IMR-90 (cell line): ENCODE data around the gene TACC3. TPM values are rescaled to one million over a fixed set of nuclear protein-coding genes. Genes with fewer than 3 reads are reported as not detected.

ENCODE experiments used
- ATAC-seq: fragments of 200-7000 bp; cut with Tn5 transposase; 2 replicates; pipeline ENCODE4 v1.9.1; 2020; ENCODE audit warnings: low read depth, mild to moderate bottlenecking, moderate library complexity
- BruUV-seq: library from RNA; stranded (reverse); fragments of 400-500 nt; replicated peaks from 2 replicates; lab custom pipeline; 2021; lab: Mats Ljungman, UMichigan
- CTCF ChIA-PET: fragments of 300-600 bp; formaldehyde crosslinking; extraction: SDS; loops from one replicate; lab custom pipeline; 2021; ENCODE audit warnings: antibody characterized with exemption; lab: Yijun Ruan, JAX
- POLR2A ChIA-PET: fragments of 300-600 bp; sonication (Branson Sonifier 250); formaldehyde crosslinking; loops from one replicate; lab custom pipeline; 2022; ENCODE audit warnings: antibody characterized with exemption; ENCODE audit not compliant: unreplicated experiment; lab: Charles Lee
- DNase-seq: peaks from one replicate; pipeline ENCODE4 v3.0.0; 2013
- H2AFZ ChIP-seq: replicated peaks from 2 replicates; pipeline ENCODE3; 2013; ENCODE audit warnings: low read length, mild to moderate bottlenecking; ENCODE audit not compliant: poor library complexity
- H2AK5ac ChIP-seq: 2 replicates; pipeline ENCODE4 v1.6.1; 2013; ENCODE audit warnings: low read depth, low read length, inconsistent platforms
- H2AK9ac ChIP-seq: replicated peaks from 2 replicates; pipeline ENCODE3; 2013; ENCODE audit warnings: mild to moderate bottlenecking, low read depth, low read length, moderate library complexity; ENCODE audit not compliant: poor library complexity
- H2BK120ac ChIP-seq: 2 replicates; pipeline ENCODE4 v1.6.1; 2013; ENCODE audit warnings: low read depth, low read length, inconsistent platforms
- H2BK15ac ChIP-seq: 3 replicates; pipeline ENCODE4 v1.6.1; 2013; ENCODE audit warnings: low read depth, low read length, inconsistent platforms
- H2BK20ac ChIP-seq: 2 replicates; pipeline ENCODE4 v1.6.1; 2013; ENCODE audit warnings: low read depth, mild to moderate bottlenecking, inconsistent platforms, low read length, moderate library complexity
- H2BK5ac ChIP-seq: 2 replicates; pipeline ENCODE4 v1.6.1; 2013; ENCODE audit warnings: mild to moderate bottlenecking, low read depth, low read length, inconsistent platforms; ENCODE audit not compliant: poor library complexity, severe bottlenecking
- H3K14ac ChIP-seq: replicated peaks from 2 replicates; pipeline ENCODE4 v1.6.1; 2013; ENCODE audit warnings: low read depth, low read length, inconsistent platforms
- H3K18ac ChIP-seq: 2 replicates; pipeline ENCODE4 v1.6.1; 2013; ENCODE audit warnings: low read depth, low read length, control low read depth
- H3K23ac ChIP-seq: 2 replicates; pipeline ENCODE4 v1.6.1; 2013; ENCODE audit warnings: low read depth, low read length, inconsistent platforms
- H3K27ac ChIP-seq: 2 replicates; pipeline ENCODE4 v1.5.1; 2013; ENCODE audit warnings: mild to moderate bottlenecking, control low read depth, low read length; ENCODE audit not compliant: insufficient read depth
- H3K27me3 ChIP-seq: 2 replicates; pipeline ENCODE4 v1.6.1; 2013; ENCODE audit warnings: low read length; ENCODE audit not compliant: control insufficient read depth, insufficient read depth
- H3K36me3 ChIP-seq: 2 replicates; pipeline ENCODE4 v1.6.1; 2013; ENCODE audit warnings: low read length, mixed read lengths; ENCODE audit not compliant: control insufficient read depth, insufficient read depth
- H3K4ac ChIP-seq: 2 replicates; pipeline ENCODE4 v1.6.1; 2013; ENCODE audit warnings: low read depth, low read length, inconsistent platforms
- H3K4me1 ChIP-seq: 2 replicates; pipeline ENCODE4 v1.6.1; 2013; ENCODE audit warnings: low read length, mixed read lengths; ENCODE audit not compliant: control insufficient read depth, insufficient read depth
- H3K4me2 ChIP-seq: 2 replicates; pipeline ENCODE4 v1.6.1; 2013; ENCODE audit warnings: low read depth, mild to moderate bottlenecking, control low read depth, low read length, moderate library complexity
- H3K4me3 ChIP-seq: 2 replicates; pipeline ENCODE4 v1.5.1; 2013; ENCODE audit warnings: low read depth, mild to moderate bottlenecking, control low read depth, low read length, moderate library complexity; ENCODE audit not compliant: insufficient read depth
- H3K56ac ChIP-seq: 2 replicates; pipeline ENCODE4 v1.6.1; 2013; ENCODE audit warnings: low read length, inconsistent platforms; ENCODE audit not compliant: insufficient read depth; ENCODE audit errors: extremely low read depth
- H3K79me1 ChIP-seq, 2 experiments: 2 replicates each; pipeline ENCODE4 v1.6.1; 2013; ENCODE audit warnings: low read length in 2 of 2, inconsistent platforms in 1 of 2, low read depth in 1 of 2
- H3K9ac ChIP-seq: 2 replicates; pipeline ENCODE4 v1.6.1; 2013; ENCODE audit warnings: low read depth, low read length, control low read depth
- H3K9me1 ChIP-seq: 2 replicates; pipeline ENCODE4 v1.6.1; 2013; ENCODE audit warnings: low read length, inconsistent platforms; ENCODE audit not compliant: insufficient read depth
- H3K9me3 ChIP-seq: 2 replicates; pipeline ENCODE4 v1.6.1; 2013; ENCODE audit warnings: low read length; ENCODE audit not compliant: control insufficient read depth, insufficient read depth
- H4K20me1 ChIP-seq: 2 replicates; pipeline ENCODE4 v1.6.1; 2013; ENCODE audit warnings: low read length, inconsistent platforms; ENCODE audit not compliant: insufficient read depth
- H4K5ac ChIP-seq: 2 replicates; pipeline ENCODE4 v1.6.1; 2013; ENCODE audit warnings: mild to moderate bottlenecking, low read depth, low read length, control low read depth
- H4K8ac ChIP-seq, 2 experiments: 2 replicates each; pipeline ENCODE4 v1.6.1; 2013; ENCODE audit warnings: low read depth in 2 of 2, low read length in 2 of 2, control low read depth in 1 of 2, inconsistent platforms in 1 of 2
- H4K91ac ChIP-seq: 2 replicates; pipeline ENCODE4 v1.6.1; 2013; ENCODE audit warnings: low read depth, low read length, inconsistent platforms; ENCODE audit not compliant: insufficient read depth
- WGBS, 2 experiments: methylation state at CpG; one replicate each; pipeline versions ENCODE4 v1.1.5 to v1.1.7; 2013; ENCODE audit warnings: missing lambda C conversion rate in 2 of 2; ENCODE audit not compliant: insufficient read length in 1 of 2; ENCODE audit errors: extremely low coverage in 2 of 2; 5-methylcytosine and 5-hydroxymethylcytosine counted together
- dilution Hi-C: fragments of 300-500 bp; cut with HindIII; formaldehyde crosslinking; loops from one replicate; pipeline ENCODE4 v1.14.3; 2018; ENCODE audit warnings: low sequenced_read_pairs; ENCODE audit not compliant: unreplicated experiment
- in situ Hi-C: fragments of 300-500 bp; cut with MboI; formaldehyde crosslinking; loops from 3 replicates; pipeline ENCODE4 v1.14.3; 2019; ENCODE audit warnings: low sequenced_read_pairs, inconsistent platforms, mixed read lengths
- intact Hi-C: fragments of 100-400 bp; cut with micrococcal nuclease; formaldehyde crosslinking; loops from 2 replicates; pipeline ENCODE4 v1.10.0; 2022
- polyA plus RNA-seq, 3 experiments: library from polyadenylated mRNA; depleted of rRNA; stranded (reverse); fragments of >200 nt; gene quantifications; 2 replicates each; pipeline ENCODE4 v1.2.3, GENCODE V29; 2012; ENCODE audit warnings: low replicate concordance in 1 of 3
- total RNA-seq: library from RNA; depleted of rRNA; stranded (reverse); fragments of >200 nt; gene quantifications from 2 replicates; pipeline ENCODE4 v1.2.3, GENCODE V29; 2012
- TF ChIP-seq, protein P1 (sequence below): fragments of 150-350 bp; IDR thresholded peaks from 2 replicates; pipeline ENCODE4 v1.6.1; 2017; ENCODE audit warnings: mild to moderate bottlenecking, antibody characterized with exemption, low read length, low read depth

TACC3 gene
- total and polyA plus RNA-seq, 2 of the 4 experiments (the other 2 are of a cell fraction) = 15.1 to 49.7 TPM

DNA sequence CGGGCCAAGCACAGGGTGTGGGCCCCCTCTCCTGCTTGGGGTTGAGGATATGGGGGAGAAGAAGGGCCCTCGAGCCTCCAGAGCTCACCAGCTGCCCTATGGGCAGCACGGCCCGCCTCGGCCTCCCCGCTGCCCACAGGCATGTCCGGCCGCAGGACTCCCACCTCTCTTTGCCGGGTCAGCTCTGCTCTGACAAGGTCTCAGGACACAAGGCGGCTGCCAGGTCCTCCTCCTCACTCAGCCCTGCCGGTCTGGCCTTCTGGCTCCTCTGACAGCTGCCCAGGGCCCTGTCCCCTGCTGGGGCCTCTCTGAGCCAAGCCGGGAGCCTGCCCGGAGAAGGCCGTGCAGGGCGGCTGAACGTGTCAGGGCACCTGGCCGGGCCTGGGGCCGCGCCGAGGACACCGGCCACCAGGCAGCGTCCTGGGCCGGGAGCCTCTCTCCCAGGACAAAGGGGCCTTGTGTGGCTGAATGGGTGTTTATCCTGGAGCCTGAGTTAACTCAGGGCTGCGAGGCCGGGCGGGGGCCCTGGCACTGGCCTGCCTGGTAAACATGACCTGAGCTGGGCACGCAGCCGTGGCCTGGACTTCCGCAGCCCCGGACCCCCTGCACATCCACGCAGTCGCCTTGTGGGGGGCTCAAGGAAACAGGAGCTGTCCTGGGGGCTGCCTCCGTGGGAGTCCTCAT is 25.7 kb downstream of the TACC3 start:
- Histone ChIP-seq H3K9me1 (no peaks in the 10 kb centered on the region), H4K20me1 (peaks cover 4% of the 10 kb centered on the region; the same call in 1 of the 2 replicates), H2AK9ac (no peak overlapping the region), H4K91ac (no peak overlapping the region), H3K27ac (no peak overlapping the region), H3K27me3 (no peaks in the 10 kb centered on the region; the same call in 1 of the 2 replicates), H4K5ac (no peak overlapping the region), H2BK20ac (no peak overlapping the region), H3K9me3 (no peaks in the 10 kb centered on the region), H3K23ac (no peak overlapping the region), H3K4me1 (no peaks in the 10 kb centered on the region), H2BK120ac (no peak overlapping the region), H3K9ac (no peak overlapping the region), H3K4me2 (no peak overlapping the region), H2AK5ac (no peak overlapping the region), H3K4me3 (no peak overlapping the region), H3K4ac (no peak overlapping the region), H3K79me1 (no peaks in the 10 kb centered on the region), H3K56ac (no peak overlapping the region), H3K36me3 (peaks cover 9% of the 10 kb centered on the region), H3K14ac (no peak overlapping the region), H2BK15ac (no peak overlapping the region), H4K8ac (no peak overlapping the region), H2BK5ac (no peak overlapping the region), H3K18ac (no peak overlapping the region), H2AFZ (no peak overlapping the region)
- DNase-seq (no peak), ATAC-seq (no peak)
- ChIA-PET CTCF (interaction anchor here (1.0 to 1.1 kb wide), 2 partner anchors 63 to 162 kb away, joined by 3 to 4 read pairs; no protein-coding TSS in a partner anchor), POLR2A (no interaction called here)
- dilution Hi-C loops (no loop called here), intact Hi-C loops (no loop called here), in situ Hi-C loops (no loop called here)
- TF ChIP-seq, protein P1, sequence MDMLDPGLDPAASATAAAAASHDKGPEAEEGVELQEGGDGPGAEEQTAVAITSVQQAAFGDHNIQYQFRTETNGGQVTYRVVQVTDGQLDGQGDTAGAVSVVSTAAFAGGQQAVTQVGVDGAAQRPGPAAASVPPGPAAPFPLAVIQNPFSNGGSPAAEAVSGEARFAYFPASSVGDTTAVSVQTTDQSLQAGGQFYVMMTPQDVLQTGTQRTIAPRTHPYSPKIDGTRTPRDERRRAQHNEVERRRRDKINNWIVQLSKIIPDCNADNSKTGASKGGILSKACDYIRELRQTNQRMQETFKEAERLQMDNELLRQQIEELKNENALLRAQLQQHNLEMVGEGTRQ = no peak
- WGBS, 2 experiments = 90% methylated on average over 8 of the region's 33 CpGs; no CpG with 5 or more reads in 1 of the 2 experiments
- BruUV-seq = no TSS peak
